UCSD-AML1 (cell line): ENCODE measurements around the gene B3GLCT.
A peak's percentile ranks its signal among the peaks of the same experiment; 100 is the strongest.
"Not testable (repeated sequence)": the region's sequence is repeated elsewhere in the genome, so short reads cannot be mapped to it uniquely, and the experiment has no call there.

Experiments
- DNase-seq: peaks from one replicate; lab custom pipeline; 2025; ENCODE audit not compliant: unreplicated experiment; lab: John Stamatoyannopoulos, UW

Gene B3GLCT

DNA sequence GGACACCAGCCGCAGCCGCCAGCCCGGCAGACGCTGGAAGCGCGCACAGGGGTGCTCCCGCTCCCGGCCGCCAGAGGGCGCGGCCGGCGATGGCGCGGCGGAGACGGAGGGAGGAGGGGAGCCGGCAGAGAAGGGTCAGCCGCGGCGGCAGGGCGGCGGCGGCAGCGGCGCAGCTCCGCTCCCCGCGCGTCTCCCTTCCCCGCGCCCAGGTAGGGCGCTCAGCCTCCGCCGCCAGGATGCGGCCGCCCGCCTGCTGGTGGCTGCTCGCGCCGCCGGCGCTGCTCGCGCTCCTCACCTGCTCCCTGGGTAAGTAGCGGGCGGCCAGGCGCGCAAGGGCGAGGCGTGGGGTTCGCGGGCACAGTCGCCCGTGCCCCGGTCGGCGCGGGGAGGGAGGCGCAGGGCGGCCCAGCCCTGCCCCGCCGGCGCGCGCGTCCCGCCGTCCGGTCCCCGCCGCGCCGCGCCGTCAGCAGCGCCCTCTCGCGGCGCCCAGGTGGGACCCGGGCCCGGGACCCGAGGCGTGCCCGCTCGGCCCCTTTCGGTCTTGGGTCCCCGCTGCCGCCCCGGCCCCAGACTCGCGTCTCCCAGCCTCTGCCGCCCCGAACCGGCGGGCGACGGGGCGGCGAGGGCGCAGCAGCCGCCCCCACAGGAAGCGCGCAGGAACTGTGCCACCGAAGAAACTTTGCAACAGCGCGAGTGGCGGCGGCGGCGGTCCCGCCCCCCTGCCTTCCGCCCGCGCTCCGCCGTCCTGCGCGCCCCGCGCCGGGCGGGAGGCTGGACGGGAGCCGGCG is at the start of gene B3GLCT:
Gene B3GLCT, plus strand, starts transcription at position 127 of the 788 bp plus-strand sequence. Its CDS starts 110 bp downstream, at position 237.
- DNase-seq: peak; percentile 86

DNA sequence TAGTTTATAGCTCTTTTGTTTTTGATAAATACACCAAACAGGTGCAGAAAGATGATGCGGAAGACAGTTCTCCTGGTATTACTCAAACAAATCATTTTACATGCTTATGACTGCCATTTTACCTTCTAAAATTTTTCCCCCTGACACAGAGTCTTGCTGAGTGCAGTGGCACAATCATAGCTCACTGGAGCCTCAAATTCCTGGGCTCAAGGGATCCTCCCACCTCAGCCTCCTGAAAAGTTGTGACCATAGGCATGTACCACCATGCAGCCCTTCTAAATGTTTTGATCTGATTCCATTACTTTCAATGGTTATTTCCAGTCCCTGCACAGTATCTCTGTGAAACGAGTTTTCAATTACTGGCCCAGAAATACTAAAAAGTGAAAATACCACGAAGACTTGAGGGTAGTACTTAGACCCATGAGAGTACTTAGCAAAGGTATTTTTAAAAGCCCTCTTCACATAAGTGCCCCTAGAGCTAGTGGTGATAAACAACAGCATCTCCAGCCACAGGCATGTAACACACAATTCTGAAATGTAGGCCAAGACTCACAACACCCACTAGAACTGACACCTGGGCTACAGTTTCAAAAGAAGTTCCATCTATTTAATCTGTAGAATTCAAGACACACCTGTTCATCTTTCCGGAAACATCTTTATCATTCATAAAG is 49.3 kb upstream of the B3GLCT start:
- DNase-seq: no peak

DNA sequence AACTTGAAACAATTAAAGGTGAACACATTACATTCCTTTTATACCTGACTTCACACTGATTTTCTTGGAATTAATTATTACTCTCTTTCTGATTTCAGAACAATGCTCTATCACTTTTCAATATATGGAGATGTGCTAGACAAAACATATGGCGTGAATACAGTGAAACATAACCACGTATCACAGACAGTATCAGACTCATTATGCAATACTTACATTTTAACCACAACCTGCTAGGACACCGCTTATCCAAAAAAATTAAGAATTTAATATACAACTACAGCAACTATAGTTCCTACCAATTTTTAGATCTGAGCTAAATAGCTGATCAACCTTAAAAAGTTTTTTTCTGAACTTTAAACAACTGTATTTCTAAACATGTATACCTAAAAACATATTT is 47.9 kb upstream of the B3GLCT start:
- no peak for DNase-seq

DNA sequence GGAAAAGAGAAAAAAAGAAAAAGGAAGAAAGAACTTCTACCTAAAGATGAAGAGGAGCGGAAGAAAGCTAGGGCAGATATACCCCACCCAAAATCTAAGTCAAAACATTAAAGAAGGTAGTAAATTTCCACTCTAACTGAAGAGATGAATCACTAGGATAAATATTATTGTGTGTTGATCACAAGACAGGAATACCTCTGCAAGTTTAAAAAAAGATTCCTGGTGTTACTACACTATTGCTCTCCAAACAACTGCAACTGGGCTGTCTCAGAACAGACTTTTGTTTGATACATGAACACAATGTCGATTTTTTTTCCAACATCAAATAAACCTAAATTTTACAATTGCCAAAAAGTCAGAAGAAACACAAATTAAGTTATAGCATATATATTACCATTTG is 44.8 kb upstream of the B3GLCT start:
- DNase-seq: no peak

DNA sequence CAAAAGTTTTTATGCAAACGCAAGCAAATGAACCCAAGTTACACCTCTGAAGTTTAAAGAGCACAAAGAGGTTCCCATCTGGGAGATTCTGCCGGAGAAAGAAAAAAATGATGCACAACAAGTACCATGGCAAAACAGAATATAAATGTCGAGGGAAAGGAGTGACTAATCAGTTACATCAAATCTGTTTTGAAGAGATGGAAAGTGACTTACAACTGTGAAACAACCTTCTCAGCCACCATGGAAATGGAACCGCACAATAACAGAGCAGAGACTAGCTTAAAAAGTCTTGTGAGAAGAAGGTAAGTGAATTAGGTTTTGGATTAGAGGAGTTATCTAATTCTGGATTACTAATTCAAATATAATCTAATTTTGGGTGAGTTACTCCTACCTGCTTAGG is 40.5 kb upstream of the B3GLCT start:
- no peak for DNase-seq

DNA sequence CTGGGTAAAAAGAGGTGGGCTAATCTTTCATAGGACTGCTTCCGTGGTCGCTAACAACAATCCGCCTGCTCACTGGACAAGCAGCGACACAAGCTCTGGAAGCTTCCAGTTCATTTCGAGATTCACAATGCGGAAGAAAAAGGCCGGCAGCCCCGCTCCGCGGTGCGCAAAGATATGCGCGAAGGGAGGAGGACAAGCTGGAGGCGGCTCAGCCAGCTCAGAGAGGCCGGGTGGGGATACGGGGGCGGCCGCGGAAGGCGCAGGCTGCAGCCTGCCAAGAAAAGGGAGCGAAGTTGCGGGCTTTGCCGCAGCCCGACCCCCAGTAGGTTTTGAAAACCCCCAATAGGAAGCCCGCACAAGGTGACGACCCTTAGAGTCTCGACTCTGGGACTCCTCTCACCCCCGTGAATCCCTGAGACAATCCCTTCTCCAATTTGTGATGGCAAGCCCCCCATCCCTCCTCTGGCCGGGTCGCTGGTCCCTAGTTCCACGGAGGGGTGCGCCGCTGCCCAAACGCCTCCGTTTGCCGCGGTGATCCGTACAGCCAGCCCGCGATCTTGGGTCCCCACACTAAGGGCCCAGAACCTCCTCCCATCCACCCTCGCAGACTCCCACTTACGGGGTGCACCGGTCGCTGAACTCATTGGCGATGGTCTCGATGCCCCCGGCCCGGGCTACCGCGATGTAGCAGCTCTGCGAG is 38.8 kb upstream of the B3GLCT start:
- peak; percentile 78 for DNase-seq

DNA sequence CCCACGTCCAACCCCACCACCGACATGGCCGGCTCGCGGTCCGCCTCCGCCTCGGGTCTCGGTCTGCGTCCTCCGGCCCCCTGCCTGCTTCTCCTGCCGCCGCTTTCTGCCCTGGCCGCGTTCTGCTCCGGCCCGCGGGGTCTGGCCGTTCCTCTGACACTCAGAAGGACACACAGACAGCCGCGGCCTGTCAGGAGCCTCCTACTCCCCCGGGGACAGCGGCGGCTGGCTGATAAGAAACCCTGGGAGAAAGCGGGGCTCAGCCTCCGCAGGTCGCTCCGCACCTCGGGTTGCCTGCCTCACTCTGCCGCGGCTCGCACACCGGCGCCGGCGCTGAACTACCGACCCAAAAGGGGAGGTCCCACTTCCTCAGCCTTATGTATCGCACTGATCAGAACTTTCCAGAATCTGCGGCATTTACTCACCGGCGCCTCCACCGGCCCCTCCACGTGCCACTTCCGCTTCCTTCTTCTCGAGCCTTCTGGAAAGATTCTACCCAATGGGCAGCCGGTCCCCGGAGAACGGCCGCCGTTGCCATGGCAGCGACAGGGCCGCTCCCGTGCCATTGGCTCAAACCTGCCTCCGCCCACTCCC is 38.1 kb upstream of the B3GLCT start, which contains the start of gene HSPH1:
Gene HSPH1, minus strand, starts transcription at position 348 of the 594 bp plus-strand sequence. Its CDS starts 322 bp downstream, at position 26.
- peak; percentile 97 for DNase-seq

DNA sequence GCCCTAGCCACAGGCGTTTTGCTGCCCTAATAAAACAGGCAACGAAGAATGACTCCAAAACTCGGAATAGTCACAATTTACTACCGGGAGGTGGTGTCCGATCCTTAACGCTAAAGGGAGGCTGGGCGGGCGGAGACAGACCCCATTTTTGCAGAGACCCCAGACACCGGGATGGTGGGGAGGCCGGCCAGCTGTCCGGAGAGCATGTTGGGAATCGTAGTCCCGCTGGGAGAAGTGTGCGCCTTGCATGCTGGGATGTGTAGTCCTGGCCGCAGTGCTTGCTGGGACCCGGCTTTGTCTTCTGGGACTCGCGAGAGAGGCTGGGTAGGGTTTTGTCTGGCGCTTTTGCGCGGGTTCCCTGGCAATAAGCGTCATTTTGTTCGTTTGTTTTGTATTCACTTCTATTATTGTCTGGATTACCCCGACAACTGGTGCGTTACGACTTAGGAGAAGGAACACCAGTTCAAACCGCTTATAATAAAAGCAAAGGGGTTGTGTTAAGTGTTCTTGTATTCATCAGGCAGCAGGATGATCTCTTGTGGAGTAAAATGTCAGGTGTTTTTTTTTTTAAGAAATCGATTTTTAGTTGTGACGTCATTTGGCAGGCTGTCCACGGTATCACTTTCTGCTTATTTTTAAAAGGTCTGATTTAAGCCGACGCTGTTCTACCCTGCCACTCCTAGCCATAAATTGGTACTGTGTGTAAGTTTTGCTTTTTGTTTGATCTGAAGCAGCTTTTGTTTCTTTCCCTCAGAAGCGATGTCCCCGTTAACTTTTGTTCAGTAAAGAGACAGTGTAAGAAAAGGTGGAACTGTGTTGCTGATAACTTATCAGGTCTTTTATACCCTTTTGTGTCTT is 37.4 kb upstream of the B3GLCT start:
- DNase-seq: peak; percentile 96

DNA sequence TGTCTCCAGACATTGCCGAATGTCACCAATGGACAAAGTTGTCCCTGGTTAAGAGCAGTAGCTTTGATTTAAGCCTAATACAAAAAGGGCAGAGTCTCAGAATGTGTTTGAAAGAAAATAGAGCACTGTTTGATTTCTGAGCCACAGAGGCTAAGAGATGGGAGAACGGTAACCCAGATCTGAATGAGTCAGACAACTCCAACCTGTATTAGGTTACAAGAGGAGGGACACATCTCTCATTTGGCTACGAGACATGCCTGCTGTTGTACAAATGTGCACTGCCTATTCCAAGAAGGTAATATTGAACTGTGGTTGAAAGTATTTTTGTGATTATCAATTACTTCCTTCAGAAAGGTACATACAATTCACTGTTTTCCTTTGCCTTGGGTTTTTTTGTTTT is 33.2 kb upstream of the B3GLCT start:
- no peak for DNase-seq

DNA sequence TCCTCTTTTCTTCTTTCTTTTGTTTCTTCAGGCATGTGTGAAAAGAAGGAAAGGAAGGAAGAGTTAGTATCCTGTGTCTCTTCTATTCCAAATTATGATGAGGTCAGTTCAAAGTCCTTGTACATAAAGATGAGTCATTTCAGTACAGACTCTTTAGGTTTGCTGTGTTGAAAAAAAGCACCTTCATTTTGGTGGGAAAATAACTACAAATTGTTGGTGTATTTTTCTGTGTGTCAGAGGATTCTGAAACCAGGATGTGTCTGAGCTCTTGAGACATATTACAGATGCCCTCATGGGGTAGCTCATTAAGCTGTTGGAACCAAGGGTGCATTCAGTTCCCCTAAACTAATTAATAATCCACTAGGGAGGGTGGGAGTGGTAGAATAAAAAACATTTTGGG is 32.3 kb upstream of the B3GLCT start:
- DNase-seq: no peak

DNA sequence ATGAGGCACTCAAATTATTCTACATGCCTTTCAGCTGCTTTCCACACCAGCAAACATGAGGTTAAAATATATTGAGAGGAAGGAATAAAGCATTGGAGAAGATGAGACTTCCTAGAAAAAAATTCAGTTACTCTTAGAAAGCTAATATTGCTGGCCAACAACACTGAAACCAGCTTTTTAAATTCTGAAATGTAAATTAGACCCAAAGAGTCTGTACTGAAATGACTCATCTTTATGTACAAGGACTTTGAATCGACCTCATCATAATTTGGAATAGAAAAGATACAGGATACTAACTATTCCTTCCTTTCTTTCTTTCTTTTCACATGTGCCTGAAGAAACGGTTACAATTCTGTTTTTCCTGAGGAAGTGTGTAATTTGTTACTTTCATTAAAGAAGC is 31.6 kb upstream of the B3GLCT start:
- DNase-seq: no peak

DNA sequence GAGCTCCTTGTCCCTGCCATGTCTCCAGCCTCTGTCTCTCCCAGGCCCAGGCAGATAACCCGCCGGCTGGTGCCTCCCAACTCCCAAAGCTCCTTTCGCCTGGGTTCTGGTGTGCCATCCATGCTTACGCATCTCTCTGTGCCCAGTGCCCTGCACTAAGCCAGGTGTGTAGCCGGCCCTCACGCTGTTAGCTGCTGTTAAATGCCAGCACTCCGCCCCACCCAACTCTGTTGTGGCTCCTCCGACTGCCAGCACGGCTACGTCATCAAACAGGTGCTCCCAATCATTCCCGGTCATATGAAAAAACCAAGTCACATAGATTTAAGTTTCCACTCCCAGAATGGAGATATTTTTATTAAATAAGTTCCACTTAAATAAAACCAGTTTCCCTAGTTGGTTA is 31.0 kb upstream of the B3GLCT start:
- no peak for DNase-seq

DNA sequence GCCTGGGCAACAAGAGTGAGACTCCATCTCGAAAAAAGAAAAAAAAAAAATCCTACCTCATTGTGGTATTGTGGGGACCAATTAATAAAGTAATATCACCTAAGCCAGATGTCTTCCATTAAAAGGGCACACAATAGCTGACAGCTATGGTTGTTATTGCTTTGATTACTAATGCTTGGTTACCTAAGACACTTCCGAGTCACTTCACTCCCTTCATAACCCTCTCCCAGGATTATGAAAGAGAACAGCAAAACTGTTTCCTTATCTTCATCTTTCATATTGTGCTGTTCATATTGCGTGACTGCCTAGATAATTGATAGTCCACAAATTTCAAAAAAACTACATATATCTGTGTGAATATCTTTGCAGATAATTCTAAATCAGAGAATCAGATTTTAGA is 27.8 kb upstream of the B3GLCT start:
- DNase-seq: no peak

DNA sequence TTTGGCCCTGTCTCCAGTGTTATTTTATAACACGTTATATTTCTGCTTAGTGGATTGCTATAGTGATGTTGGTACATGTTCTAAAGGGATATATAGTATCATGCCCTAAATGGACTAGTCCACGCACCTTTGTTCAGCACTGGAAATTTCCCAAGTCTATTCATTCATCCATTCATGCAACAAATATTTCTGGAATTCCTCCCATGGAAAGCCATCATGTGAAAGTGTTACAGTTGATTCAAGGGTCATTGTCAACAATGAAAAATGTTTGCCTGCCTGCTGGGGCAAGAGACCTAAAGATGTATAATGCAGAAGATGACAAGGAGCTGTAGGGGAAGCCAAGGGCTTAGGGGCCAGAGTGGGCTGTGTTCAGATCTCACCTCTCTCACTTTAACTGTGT is 27.2 kb upstream of the B3GLCT start:
- DNase-seq: no peak

DNA sequence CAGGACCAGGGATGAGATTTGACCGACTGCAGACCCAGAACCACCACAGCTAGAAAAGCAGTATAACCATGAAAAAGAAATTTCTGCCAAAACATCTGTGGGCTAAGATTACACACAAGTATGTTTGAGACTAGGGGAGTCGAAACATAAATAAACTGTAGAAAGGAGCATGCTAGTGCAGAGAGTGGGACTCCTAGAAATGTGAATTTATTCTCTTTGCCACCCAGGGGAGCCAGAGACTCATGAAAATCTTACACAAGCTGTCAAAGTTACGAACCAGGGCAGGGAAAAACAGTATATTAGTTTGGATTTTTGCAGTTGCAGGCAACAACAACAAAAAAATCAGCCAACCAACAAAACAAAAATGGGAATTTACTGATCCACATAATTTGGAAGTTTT is 25.8 kb upstream of the B3GLCT start:
- no peak for DNase-seq

DNA sequence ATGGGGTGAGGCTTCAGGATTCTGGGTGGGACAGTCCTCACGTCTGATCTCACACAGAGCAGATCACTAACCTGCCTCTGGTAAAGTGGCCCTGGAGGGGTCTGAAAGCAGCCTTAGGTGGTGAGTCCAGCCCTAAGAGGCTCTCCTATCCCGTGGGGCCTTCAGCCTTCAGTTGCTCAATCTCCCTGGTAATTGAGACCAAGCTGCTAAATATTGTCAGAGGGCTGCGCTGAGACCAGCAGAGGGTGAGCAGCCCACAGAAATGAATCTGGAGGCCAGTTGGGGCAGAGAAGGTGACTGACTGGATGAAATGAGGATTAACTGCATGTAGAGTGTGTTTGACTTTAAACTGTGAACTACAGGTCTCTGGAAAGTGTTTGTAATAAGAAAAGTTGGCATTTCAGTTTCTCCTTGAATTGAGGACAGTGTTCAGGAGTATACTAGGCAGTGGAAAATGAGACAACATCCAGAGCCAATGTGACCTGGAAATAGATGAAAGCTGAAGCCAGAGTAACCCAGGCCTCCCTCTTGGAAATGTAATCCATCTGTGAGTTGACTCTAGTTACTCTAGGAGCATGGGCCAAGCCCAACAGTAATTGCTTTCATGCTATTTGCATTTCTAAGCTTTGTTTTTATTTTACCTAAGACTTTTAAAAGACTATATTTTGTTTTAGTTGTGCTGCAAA is 23.8 kb upstream of the B3GLCT start:
- DNase-seq: no peak

DNA sequence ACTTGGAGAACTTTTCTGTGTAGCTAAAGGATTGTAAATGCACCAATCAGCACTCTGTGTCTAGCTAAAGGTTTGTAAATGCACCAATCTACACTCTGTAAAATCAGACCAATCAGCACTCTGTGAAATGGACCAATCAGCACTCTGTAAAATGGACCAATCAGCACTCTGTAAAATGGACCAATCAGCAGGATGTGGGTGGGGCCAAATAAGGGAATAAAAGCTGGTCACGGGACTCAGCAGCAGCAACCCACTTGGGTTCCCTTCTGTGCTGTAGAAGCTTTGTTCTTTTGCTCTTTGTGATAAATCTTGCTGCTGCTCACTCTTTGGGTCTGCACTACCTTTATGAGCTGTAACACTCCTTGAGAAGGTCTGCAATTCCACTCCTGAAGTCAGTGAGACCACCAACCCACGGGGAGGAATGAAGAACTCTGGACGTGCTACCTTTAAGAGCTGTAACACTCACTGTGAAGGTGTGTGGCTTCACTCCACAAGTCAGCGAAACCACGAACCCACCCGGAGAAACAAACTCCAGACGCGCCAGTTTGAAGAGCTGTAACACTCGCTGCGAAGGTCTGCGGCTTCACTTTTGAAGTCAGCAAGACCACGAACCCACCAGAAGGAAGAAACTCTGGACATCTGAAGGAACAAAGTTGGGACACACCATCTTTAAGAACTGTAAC is 21.8 kb upstream of the B3GLCT start:
- DNase-seq: not testable (repeated sequence)

DNA sequence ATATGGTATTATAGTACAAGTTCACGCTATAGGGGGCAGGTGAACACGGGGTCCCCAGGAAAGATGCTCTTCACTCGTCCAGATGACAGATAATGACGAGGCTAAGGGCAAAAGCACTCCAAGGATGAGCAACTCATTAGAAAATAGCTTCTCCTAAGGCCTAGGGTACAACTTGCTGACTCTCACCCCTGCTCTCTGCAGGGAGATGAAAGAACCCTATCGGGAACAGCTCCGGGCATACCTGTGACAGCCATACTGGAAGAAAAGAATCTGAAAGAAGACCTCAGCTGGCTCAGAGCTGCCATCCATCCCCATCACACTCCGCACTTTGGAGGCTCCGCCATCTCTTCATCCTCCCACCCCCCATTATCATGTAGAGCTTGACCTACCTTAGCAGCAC is 20.5 kb upstream of the B3GLCT start:
- DNase-seq: no peak

DNA sequence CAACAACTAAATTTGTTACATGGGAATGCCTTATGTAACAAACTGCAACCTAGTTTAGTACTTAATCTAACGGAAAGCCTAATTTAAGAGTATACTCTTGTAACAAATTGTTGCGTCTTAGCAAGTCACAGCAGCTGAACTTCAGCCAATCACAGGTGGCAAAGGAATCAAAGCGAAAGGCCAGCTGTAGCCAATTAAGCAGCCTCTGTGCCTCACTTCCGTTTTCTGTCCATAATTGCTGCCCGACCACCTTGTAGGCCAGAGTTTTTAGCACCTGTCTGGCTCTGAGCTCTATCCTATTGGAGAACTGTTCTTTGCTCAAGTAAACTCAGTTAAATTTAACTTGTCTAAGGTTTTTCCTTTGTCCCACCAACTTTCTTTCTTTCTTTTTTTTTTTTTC is 20.0 kb upstream of the B3GLCT start:
- DNase-seq: no peak
